ENCODE measurements around the gene BTBD9.

BTBD9 gene

GRCh38 chr6:38213251-38213658, 426.5 kb downstream of the BTBD9 start:
- TF ChIP-seq CTCF (IDR thresholded peaks at IDR 0.05; ENCODE audit: insufficient read depth, missing control alignments): no peak
- DNase-seq (ENCODE audit: insufficient read length, low spot score) (no peak), FAIRE-seq (no peak)

GRCh38 chr6:38212579-38212978, 427.1 kb downstream of the BTBD9 start:
- no peak for FAIRE-seq
- no peak for DNase-seq (ENCODE audit: insufficient read length, low spot score)
- TF ChIP-seq CTCF (IDR thresholded peaks at IDR 0.05; ENCODE audit: insufficient read depth, missing control alignments): no peak

- no peak for TF ChIP-seq CTCF (IDR thresholded peaks at IDR 0.05; ENCODE audit: insufficient read depth, missing control alignments)
- DNase-seq (ENCODE audit: insufficient read length, low spot score): no peak
- no peak for FAIRE-seq
These were observed 427.6 kb downstream of the BTBD9 start for GRCh38 chr6:38212116-38212515.

GRCh38 chr6:38209371-38210260, 430.1 kb downstream of the BTBD9 start:
- no peak for FAIRE-seq

GRCh38 chr6:38208028-38208427, 431.7 kb downstream of the BTBD9 start:
- DNase-seq (ENCODE audit: insufficient read length, low spot score) (no peak), FAIRE-seq (no peak)
- no peak for TF ChIP-seq CTCF (IDR thresholded peaks at IDR 0.05; ENCODE audit: insufficient read depth, missing control alignments)

More at GRCh38 chr6:38209371-38210260, 430.1 kb downstream of the BTBD9 start:
- DNase-seq (ENCODE audit: insufficient read length, low spot score): no peak
- no peak for TF ChIP-seq CTCF (IDR thresholded peaks at IDR 0.05; ENCODE audit: insufficient read depth, missing control alignments)

GRCh38 chr6:38207375-38207774, 432.4 kb downstream of the BTBD9 start:
- FAIRE-seq (no peak), DNase-seq (ENCODE audit: insufficient read length, low spot score) (no peak)
- TF ChIP-seq CTCF (IDR thresholded peaks at IDR 0.05; ENCODE audit: insufficient read depth, missing control alignments): no peak

- FAIRE-seq (no peak), DNase-seq (ENCODE audit: insufficient read length, low spot score) (no peak)
- no peak for TF ChIP-seq CTCF (IDR thresholded peaks at IDR 0.05; ENCODE audit: insufficient read depth, missing control alignments)
These were observed 441.5 kb downstream of the BTBD9 start for GRCh38 chr6:38198219-38198618.
